Prostate gland (tissue), 2 donors: Measurements from ENCODE around the gene PALLD. TPM values are rescaled to one million over a fixed set of nuclear protein-coding genes. Genes with fewer than 3 reads are reported as not detected.

ENCODE experiments used
- DNase-seq: peaks from one replicate; pipeline ENCODE4 v3.0.0-alpha.2; 2019; ENCODE audit warnings: low spot score
- H3K27ac ChIP-seq, 2 donors: fragments of 200-600 bp; sonication (generic); 2 replicates each; pipeline ENCODE4 v1.5.1; 2017 to 2019
- H3K27me3 ChIP-seq: fragments of 200-600 bp; sonication (generic); replicated peaks from 2 replicates; pipeline ENCODE4 v1.5.1; 2019; ENCODE audit not compliant: insufficient read depth
- H3K36me3 ChIP-seq, 2 donors: fragments of 200-600 bp; sonication (generic); 1 replicate in 1 of 2; 2 replicates in 1 of 2; pipeline versions ENCODE4 v1.5.1 to v1.8.1; 2017 to 2019
- H3K4me1 ChIP-seq: fragments of 200-600 bp; sonication (generic); replicated peaks from 2 replicates; pipeline ENCODE4 v1.5.1; 2019
- H3K4me3 ChIP-seq, 2 donors: fragments of 200-600 bp; sonication (generic); 2 replicates each; pipeline ENCODE4 v1.5.1; 2017 to 2019
- H3K9me3 ChIP-seq: fragments of 200-600 bp; sonication (generic); 2 replicates; pipeline ENCODE4 v1.5.1; 2017
- POLR2A ChIP-seq: fragments of 450-650 bp; IDR thresholded peaks from one replicate; pipeline ENCODE4 v1.6.1; 2016; ENCODE audit warnings: antibody characterized with exemption, mild to moderate bottlenecking
- POLR2AphosphoS5 ChIP-seq: sonication (generic); formaldehyde crosslinking; IDR thresholded peaks from one replicate; pipeline ENCODE4 v1.6.1; 2017; ENCODE audit warnings: antibody characterized with exemption
- WGBS: methylation state at CpG from one replicate; pipeline ENCODE4 v1.1.5; 2018; 5-methylcytosine and 5-hydroxymethylcytosine counted together
- intact Hi-C: fragments of 100-400 bp; cut with DNase I; formaldehyde crosslinking; loops from one replicate; pipeline ENCODE4 v1.14.2; 2022
- total RNA-seq, 2 donors: library from RNA; depleted of rRNA; stranded (reverse); fragments of >200 nt; gene quantifications; one replicate each; pipeline ENCODE4 v1.1.0, GENCODE V29; 2016
- TF ChIP-seq, protein P1 (sequence below), 4 experiments: fragments of 200-600 bp in 2 of 4; fragments of 450-650 bp in 2 of 4; sonication (generic) in 2 of 4; IDR thresholded peaks; 1 replicate in 3 of 4; 2 replicates in 1 of 4; pipeline ENCODE4 v1.5.1; 2016 to 2019; ENCODE audit warnings: antibody characterized with exemption in 4 of 4, mild to moderate bottlenecking in 2 of 4, moderate library complexity in 2 of 4

PALLD gene
- total RNA-seq, 2 donors from 2014 or later: 252 TPM

DNA sequence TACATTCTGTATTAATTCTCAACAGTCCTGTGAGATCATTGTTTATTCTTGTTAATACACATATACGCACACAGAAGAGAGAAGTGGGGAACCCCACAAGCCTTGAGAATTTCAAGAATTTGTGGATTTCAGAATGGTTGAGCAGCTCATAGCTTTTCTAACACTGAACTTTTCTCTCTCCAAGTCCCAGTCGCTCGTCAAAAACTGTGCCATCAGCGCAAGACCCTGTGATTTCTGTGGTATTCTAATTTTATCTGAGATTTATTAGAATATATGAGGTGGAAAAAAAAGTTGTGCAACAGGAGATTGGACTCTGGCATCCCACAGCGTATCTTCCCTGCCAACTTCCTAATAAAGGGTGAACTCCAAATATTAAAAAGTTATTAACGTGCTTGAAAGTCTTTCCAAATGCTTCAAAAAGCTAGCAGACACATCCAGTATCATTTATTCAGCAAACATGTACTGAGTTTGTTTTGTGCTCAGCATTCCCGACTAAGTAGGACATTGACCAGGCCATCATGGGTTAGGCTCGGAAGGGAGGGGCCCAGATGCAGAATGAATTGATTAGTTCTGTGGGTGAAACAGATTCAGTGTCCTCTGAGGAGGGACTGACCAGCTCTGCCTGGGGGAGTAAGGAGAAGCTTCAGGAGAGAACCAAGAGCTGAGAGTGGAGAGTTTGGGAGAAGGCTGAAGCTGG lies 347.6 kb downstream of the PALLD start:
- Histone ChIP-seq H3K36me3 (no peaks in the 10 kb centered on the region), H3K27me3 (no peaks in the 10 kb centered on the region), H3K9me3 (no peaks in the 10 kb centered on the region), H3K4me3 (no peak overlapping the region), H3K27ac (peak overlapping the region; percentile 31 to 69), H3K4me1 (no peaks in the 10 kb centered on the region)
- no peak for DNase-seq
- 42% methylated on average over 8 of the region's 8 CpGs for WGBS
- intact Hi-C loops: loop anchor here (5.0 kb wide), 2 partner anchors 132 to 212 kb away; no protein-coding TSS in a partner anchor
- TF ChIP-seq POLR2A: no peak
- TF ChIP-seq POLR2AphosphoS5: no peak
- TF ChIP-seq, protein P1, sequence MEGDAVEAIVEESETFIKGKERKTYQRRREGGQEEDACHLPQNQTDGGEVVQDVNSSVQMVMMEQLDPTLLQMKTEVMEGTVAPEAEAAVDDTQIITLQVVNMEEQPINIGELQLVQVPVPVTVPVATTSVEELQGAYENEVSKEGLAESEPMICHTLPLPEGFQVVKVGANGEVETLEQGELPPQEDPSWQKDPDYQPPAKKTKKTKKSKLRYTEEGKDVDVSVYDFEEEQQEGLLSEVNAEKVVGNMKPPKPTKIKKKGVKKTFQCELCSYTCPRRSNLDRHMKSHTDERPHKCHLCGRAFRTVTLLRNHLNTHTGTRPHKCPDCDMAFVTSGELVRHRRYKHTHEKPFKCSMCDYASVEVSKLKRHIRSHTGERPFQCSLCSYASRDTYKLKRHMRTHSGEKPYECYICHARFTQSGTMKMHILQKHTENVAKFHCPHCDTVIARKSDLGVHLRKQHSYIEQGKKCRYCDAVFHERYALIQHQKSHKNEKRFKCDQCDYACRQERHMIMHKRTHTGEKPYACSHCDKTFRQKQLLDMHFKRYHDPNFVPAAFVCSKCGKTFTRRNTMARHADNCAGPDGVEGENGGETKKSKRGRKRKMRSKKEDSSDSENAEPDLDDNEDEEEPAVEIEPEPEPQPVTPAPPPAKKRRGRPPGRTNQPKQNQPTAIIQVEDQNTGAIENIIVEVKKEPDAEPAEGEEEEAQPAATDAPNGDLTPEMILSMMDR (IDR thresholded peaks at IDR 0.05): no peak

GRCh38 chr4:168845897-168846296 lies 349.0 kb downstream of the PALLD start:
- Histone ChIP-seq H3K4me3 (no peak overlapping the region), H3K4me1 (no peaks in the 10 kb centered on the region), H3K27me3 (no peaks in the 10 kb centered on the region), H3K36me3 (no peaks in the 10 kb centered on the region), H3K27ac (peak overlapping the region; percentile 31 to 69), H3K9me3 (no peaks in the 10 kb centered on the region)
- no peak for TF ChIP-seq POLR2AphosphoS5
- TF ChIP-seq, protein P1 (IDR thresholded peaks at IDR 0.05): no peak
- TF ChIP-seq POLR2A: no peak
- no peak for DNase-seq
- WGBS: 58% methylated on average over 2 of the region's 2 CpGs
- intact Hi-C loops: no loop called here

DNA sequence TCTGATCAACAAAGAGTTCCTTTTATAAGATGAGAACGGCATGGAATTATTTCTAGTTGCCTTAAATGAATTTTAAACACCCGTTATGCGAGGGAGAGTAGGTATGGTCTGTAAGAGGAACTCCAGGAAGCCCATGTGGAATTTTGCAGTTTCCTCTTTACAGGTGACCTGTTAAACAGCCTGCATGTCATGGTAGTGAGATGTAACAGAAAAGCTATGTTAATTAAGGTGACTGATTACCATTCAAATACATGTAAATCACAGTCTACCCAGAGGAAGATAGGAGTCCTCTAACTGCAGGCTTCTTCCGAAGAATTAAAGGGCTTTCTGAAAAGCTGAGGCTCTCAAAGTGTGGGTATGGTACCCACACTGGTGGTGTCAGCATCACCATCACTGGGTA lies 349.6 kb downstream of the PALLD start:
- H3K9me3 ChIP-seq: no peaks in the 10 kb centered on the region
- H3K4me1 ChIP-seq: no peaks in the 10 kb centered on the region
- H3K36me3 ChIP-seq: no peaks in the 10 kb centered on the region
- no peak for DNase-seq
- no peaks in the 10 kb centered on the region for H3K27me3 ChIP-seq
- TF ChIP-seq, protein P1 (IDR thresholded peaks at IDR 0.05): no peak
- TF ChIP-seq POLR2AphosphoS5 (no peak), POLR2A (no peak)
- 79% methylated on average over 4 of the region's 4 CpGs for WGBS
- H3K4me3 ChIP-seq: no peak overlapping the region
- peak overlapping the region in 1 of 2 donors; percentile 69 for H3K27ac ChIP-seq
- intact Hi-C loops: no loop called here

DNA sequence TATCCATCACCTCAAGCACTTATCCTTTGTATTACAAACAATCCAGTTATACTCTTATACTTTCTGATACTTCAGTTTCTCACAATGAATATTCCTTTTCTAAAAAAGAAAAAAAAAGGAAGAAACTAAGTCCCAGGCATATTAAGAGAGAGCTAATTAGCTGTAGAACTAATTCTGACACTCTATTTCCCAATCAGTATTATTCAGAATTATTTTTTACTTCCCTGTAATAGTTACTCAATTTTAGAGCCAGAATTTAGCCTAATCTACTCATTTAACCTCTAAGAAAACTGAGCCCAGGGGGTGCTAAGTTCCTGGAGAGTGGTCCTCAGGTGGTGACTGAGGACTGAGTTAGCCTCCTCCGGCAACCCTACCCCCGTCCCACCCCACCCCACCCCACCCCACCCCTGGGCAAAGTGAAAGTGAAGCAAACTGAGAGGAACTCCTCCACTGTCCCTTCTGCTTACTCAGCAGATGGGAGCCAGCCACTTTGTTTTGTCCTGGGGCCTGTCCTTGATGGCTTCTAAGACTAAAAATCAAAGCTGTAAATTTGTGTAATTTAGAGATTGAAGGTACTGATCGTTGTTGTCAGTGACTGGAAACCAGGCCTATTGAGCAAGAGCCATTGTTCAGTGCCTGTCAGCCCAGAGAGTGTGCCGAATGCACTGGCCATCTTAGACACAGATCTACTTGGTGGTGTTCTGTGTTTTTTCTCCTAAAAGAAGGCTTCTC lies 351.1 kb downstream of the PALLD start:
- intact Hi-C loops: no loop called here
- Histone ChIP-seq H3K27ac (peak overlapping the region; percentile 61 to 63), H3K27me3 (no peaks in the 10 kb centered on the region), H3K4me1 (no peaks in the 10 kb centered on the region), H3K36me3 (no peaks in the 10 kb centered on the region), H3K4me3 (no peak overlapping the region), H3K9me3 (no peaks in the 10 kb centered on the region)
- peak; percentile 29 for DNase-seq
- 11% methylated on average over 4 of the region's 4 CpGs for WGBS
- TF ChIP-seq, protein P1 (IDR thresholded peaks at IDR 0.05): no peak
- TF ChIP-seq POLR2A (no peak), POLR2AphosphoS5 (no peak)
